GM21381 (cell line): ENCODE results near the gene C12orf56.

Experiments
- ATAC-seq: cut with Tn5 transposase; IDR thresholded peaks from one replicate; pipeline ENCODE4 v1.9.1; 2021; ENCODE audit warnings: mild to moderate bottlenecking, moderate library complexity; ENCODE audit not compliant: unreplicated experiment

The C12orf56 gene, protein sequence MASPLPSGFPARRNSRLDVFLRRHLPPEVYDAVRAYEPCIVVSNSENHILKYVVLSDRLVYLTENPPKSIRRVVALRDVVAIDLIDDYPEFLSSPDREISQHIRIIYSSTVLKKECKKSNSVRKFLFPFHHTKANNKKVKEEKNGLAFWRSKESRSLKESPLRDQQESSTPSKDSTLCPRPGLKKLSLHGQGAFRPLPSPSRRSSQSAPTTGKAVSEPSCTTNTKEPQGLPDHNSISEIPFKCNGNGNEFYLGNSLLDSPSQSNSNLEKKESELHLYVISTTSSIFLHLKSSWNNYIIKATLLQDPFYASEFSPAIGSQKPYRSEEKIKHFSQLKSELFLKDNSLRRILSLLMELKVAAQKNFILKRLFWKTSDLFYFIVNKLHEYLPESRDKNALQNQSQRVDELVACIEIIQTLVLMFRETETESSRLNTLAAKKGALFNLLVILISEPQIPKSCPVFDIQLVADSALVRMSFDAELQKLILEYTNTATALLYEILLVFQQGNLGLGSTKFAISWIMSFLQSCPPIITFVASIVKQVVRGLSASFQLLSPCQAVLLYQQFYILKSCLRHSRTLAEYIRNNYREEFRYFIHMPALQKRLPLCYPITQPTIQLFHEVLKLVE

DNA sequence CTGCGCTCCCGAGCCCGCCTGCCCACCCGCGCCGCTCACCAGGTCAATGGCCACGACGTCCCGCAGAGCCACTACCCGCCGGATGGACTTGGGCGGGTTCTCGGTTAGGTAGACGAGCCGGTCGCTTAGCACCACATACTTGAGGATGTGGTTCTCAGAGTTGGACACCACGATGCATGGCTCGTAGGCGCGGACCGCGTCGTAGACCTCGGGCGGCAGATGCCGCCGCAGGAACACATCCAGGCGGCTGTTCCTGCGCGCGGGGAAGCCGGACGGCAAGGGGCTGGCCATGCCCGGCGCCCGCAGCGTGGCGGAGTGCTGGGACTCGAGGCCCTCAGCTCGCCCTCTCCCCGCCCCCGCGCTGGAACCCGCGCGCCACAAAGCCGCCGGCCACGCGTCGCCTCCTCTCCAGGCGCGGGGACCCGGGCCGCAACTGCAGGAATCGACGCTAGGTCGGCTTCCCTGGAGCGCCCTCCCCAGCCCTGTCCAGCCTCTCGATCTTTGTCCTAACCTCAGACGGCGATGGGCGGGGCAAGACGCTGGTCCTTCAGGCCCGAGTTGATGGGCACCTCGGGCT lies at the start of gene C12orf56:
Gene C12orf56 (minus strand): TSS at position 484 of the 577 bp plus-strand sequence. CDS start 193 bp downstream, at position 291.
- no peak for ATAC-seq

DNA sequence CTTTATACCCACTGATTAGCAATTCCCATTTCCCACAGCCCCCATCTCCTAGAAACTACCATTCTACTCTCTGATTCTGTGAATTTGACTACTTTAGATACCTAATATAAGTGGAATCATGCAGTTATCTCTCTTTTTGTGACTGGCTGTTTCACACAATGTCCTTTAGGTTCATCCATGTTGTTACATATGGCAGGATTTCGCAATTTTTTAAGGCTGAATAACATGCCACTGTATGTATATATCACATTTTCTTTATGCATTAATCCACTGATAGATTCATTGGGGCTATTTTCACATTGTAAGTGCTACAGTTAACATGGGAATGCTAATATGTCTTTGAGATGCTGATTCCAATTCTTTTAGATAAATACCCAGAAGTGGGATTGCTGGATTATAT lies 49.5 kb upstream of the C12orf56 start:
- no peak for ATAC-seq

DNA sequence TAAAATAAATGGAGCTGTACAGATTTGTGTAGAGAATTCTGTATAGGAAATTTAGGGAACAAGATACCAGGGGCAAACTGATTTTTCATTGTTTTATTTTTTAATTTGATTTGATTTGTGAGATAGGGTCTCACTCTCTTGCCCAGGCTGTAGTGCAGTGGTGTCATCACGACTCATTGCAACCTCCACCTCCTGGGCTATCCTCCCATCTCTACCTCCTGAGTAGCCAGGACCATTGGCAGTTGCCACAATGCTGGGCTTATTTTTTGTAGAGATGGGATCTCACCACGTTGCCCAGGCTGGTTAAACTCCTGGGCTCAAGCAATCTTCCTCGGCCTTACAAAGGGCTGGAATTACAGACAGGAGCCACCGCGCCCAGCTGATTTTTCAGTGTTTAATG lies 43.4 kb upstream of the C12orf56 start:
- no peak for ATAC-seq

DNA sequence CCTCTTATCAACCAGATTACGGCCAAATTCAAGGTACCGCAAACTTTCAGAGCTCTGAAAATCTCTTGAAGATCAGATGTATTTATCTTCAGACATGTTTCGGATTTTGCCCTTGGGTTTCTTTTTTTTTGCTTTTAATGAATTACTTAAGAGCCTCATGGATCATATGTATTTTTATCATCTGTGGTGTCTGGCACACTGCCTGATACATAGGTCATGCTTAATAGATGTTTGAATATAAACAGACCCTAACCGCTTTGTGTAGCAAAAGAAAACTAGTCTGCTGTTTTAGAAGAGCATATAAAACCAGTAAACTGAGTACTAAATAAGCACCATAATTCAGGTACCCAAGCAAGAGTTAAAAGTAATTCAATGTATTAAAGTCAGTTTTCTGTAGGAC lies 41.2 kb upstream of the C12orf56 start:
- no peak for ATAC-seq

DNA sequence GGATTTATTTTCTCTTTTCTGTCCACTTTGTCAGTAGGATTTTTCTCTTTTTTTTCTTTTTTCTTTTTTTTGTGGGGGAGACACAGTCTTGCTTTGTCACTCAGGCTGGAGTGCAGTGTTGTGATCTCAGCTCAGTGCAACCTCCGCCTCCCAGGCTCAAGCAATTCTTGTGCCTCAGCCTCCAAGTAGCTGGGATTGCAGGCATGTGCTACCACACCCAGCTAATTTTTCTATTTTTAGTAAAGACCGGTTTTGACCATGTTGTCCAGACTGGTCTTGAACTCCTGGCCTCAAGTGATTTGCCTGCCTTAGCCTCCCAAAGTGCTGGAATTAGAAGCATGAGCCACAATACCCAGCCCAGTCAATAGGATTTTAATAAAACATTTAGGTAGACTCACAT lies 40.3 kb upstream of the C12orf56 start:
- no peak for ATAC-seq

DNA sequence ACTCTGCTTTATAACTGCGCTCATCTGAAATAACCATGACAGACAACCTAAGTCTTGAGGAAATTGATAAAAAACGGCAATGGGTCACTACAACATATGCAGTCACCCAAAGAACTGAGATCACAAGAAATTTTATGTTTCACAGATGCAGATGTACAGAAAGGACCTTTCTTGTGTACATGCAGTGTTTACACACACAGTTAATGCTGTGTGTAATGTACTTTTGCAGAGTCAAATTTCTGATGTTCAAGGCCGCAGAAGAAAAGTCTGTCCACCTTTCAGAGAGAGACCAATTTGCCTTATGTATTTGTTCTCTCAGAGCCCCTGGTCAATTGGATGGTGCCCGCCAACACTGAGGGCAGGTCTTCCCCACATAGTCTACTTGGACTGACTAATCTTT lies 38.4 kb upstream of the C12orf56 start:
- ATAC-seq, result no peak

DNA sequence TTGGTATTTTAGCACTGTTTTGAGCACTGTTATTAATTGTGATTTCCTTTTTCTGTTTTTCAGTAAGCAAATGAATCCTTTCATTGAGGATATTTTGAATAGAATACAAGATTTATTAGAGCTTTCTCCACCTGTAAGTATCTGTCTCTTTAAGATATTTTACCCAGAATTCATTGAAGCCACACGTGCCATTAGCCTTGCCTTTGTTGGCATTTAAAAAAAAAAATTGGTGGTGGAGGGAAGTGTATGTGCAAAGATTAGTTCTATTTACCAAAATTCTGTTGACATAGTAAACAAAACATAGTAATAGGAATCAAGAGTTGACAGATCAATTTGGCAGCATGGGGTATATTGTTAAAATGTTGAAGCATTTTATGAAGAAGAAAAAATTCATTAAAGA lies 37.4 kb upstream of the C12orf56 start:
- ATAC-seq, result no peak

DNA sequence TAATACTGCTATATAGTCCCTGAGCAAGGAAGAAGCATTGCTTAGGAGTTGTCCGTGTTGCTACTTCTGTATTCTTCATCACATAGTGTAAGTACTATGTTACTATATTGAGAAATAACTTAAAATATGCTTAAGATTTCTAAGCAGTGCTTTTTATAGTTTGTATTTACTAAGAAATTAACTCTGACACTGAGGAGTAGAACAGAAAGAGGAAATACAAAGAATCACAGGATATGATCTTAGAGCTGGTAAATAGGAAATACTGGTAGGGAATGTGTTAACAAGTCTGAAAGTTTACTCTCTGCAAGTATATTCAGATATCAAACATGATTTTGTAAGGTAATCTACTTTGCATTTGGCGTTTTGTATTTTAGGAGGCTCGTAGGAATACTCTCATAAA lies 29.1 kb upstream of the C12orf56 start:
- ATAC-seq, result no peak

DNA sequence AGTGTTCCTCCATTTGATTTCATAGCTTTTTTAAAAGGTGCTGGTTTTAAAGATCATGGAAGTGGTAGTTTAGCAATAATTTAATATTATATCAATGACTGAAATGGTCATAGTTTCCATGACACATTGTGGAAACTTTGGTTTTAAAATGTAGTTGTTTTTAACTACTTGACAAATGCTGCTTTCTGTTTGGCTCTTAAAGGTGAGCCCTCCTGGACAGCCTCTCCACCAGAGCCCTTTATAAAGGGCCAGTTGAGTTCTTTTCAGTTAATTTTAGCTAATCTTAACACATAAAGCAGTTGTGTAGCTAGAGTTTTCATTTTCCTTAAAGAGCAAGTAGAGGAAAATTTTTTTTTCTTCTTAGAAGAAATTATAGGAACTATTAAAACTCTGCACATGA lies 27.7 kb upstream of the C12orf56 start:
- ATAC-seq, result no peak

DNA sequence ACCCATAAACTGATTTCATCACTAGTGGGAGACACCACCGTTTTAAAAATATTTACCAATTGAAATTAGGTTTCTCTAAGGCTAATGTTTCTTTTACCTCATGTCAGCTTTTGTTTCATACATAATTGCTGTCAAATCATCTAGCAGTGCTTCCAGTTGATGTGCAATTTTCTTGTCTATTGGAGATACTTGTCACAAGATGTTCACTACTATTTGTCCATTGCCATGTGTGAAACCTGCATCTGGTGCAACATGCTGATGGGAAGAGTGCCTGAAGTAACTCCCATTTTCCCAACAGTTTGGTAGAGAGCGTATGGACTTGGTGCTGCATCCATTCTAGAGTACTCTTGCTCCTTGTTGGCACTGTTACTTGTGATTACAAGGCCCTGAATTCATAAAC lies 23.3 kb upstream of the C12orf56 start:
- no peak for ATAC-seq

DNA sequence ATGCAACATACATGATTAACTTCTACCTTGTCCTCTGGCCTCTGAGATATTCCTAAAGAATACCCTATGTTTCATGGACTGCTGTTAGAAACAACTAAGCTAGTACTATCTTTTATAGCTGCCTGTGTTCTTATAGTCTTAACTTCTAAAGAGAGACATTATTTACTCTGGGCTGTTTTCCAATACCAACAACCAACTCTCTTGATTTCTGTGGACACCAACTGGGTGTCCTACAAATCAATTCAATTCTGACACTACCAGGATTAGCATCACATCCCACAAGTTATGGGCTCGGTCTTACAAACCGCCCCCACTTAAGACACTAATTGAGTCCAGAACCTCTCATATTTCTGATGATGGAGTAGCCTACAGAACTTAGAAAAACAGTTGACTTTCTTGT lies 21.9 kb upstream of the C12orf56 start:
- no peak for ATAC-seq

DNA sequence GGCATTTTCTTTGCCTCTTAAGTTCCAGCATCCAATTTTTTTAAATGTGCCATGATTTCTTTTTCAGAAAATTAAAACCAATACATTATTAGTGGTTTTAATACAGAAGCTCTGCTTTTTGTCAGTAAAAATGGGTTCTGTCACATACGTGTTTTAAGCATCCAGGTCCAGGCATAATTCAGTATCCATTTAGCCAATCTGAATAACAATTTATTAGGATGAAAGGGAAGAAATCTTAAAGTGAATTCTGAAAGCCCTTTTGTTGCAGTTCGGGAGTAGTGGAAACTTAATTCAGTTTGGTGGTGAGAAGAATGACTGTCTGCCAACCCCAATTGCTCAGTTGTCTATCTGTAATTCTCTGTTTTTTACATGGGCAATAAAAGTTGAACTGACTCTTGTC lies 20.9 kb upstream of the C12orf56 start:
- ATAC-seq, result no peak

DNA sequence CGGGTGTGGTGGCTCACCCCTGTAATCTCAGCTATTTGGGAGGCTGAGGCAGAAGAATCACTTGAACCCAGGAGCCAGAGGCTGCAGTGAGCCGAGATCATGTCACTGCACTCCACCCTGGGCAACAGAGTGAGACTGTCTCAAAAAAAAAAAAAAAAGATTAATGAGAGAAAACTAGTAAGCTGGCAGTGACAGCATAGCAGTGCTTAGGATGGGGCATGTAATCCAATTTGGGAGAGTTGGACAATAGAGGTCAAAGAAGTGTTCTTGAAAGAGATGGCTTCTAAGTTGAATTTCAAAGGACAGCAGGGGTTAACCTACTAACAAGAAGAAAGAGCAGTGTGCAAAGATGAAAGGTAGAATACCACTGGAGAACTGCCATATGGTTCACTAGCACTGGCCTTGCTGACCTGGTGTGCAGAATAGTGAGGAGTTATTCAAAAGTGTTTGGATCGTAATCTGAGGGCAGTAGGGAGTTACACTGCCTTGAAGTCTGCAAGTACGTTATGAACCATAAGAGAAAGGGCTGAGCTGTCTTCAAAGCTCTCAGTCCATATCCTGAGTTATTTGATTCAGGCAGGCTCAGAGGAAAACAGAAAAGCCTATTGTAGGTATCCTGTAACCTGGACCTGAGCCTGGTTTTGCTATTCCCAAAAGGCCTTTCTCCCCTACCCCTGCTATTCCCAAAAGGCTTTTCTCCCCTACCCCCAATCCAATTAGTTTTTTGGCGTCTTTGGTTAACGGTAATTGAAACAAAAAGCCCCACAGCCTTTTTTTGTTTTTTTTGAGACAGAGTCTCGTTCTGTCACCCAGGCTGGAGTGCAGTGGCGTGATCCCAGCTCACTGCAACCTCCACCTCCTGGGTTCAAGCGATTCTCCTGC lies 17.0 kb upstream of the C12orf56 start:
- ATAC-seq, result no peak

DNA sequence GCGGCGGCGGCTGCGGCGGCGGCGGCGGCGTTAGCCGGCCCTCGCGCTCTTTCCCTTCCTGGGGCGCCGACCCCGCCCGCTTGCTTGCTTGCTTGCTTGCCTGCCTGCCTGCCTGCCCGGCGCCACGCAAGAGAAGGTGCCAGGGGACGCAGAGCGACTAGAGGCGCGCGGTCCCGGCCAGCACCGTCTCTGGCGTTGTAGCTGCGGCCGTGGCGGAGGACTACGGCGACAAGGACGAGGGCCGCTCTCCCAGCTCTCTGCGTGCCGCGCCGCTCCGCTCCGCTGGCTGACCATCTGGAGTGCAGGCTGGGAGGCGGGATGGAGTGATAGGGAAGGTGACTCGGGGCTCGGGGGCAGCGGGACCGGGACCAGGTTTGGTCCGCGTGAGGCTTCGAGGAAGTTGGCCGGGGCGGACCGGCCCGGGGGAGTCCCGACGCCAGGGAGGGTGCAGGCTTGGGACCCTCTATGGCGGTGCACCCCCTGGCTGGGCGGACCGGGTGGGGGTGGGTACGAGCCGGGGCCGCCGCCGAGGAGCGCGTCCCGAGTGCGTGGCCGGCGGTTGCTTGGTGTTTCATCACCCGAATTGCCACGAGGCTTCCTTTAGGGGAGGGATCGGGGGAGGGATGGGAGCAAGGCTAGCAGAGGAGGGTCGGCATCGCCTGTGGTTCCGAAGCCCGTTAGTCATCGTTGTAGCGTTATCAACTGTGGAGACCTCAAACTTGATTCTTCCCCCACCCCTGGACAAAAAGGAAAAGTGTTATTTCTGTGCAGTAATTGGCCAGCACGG lies 14.1 kb upstream of the C12orf56 start:
- ATAC-seq, result peak; percentile 29

DNA sequence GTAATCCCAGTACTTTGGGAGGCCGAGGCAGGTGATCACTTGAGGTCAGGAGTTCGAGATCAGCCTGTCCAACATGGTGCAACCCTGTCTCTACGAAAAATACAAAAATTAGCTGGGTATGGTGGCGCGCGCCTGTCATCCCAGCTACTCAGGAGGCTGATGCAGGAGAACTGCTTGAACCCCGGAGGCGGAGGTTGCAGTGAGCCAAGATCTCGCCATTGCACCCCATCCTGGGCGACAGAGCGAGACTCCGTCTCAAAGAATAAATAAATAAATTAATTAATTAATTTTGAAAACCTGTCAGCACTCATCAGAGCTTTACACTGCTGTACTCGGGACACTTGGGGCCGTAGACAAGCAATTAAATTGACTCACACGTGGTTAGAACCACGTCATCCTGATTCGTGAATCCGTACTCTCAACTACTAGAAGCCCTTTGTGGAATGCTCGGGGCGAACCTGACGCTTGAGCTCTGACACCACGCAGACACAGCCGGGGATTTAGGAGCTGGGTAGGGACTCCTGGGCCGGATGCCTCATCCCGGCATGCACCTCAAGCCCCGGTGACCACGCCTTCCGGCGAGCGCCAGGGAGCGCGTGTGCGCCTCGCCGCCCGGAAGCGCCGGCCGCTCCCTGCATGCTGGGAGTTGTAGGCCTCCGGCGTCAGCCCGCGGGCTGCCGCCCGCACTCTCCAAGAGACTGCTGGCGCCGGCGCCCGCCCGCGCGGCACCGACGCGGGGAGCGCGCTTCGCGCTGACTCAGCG lies 13.3 kb upstream of the C12orf56 start, which contains the start of gene XPOT:
Gene XPOT (plus strand): TSS at position 686 of the 763 bp plus-strand sequence. CDS start 5,644 bp downstream, outside the sequence.
- ATAC-seq, result peak; percentile 98

DNA sequence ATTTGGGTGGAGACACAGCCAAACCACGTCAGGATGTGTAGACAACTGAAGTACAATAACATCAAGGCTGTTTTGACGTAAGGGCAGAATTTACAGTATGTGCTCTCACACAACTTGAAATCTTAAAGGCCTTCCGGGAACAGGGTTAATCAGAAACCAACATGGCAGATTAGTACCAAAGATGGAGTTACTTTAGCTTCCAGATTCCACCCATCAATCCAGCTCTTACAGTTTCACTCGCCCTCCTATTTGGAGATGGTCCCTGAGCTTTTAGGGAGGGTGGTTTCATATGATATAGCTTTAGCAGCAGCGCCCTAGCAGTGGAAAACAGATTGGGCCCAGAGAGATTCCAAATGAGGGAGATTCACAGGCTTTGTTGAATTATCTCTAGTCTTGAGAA lies 11.6 kb upstream of the C12orf56 start:
- ATAC-seq, result no peak

DNA sequence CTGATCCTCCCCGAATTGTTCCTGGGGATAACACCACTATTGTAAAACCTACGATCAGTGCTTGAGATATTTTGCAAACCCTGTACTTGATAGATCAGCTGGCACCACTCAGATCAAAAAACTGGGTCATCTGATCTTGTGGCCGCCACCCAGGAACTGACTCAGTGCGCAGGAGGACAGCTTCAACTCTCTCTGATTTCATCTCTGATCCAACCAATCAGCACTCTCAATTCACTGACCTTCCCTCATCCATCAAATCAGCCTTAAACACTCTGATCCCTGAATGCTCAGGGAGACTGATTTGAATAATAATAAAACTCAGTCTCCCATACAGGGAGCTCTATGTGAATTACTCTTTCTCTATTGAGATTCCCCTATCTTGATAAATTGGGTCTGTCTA lies 9.5 kb upstream of the C12orf56 start:
- no peak for ATAC-seq

DNA sequence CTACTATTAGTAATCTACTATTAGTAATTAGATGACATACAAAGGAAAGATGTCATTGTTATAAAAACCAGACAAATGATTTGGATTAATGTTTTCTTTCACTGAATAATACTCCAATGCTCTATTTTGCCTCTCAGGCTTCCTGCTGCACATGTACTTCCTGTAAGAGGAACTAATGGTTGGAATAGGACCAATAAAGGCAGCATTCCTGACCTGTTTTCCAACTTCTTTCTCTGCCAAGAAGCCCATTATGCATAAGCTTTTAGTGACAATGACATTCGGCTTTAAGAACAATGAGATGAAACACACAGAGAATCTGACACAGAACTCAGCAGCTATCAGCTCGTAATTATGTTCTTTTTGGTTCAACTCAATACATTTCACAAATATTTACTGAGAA lies 5.2 kb upstream of the C12orf56 start:
- ATAC-seq, result no peak

DNA sequence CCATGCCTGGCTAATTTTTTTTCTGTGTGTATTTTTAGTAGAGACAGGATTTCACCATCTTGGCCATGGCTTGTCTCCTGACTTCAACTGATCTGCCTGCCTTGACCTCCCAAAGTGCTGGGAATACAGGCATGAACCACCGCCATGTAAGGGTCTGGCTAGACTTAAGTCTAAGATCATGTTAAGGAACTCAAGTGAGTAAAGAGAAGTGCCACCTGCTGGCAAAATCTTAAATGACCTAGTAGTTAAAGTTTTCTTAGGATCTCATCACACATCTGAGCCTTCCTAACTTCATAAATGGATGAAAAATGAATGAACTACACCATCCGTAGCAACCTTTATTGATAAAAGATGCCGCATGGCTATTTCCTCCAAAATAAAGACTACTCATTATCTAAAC lies 1.7 kb upstream of the C12orf56 start:
- ATAC-seq, result no peak

DNA sequence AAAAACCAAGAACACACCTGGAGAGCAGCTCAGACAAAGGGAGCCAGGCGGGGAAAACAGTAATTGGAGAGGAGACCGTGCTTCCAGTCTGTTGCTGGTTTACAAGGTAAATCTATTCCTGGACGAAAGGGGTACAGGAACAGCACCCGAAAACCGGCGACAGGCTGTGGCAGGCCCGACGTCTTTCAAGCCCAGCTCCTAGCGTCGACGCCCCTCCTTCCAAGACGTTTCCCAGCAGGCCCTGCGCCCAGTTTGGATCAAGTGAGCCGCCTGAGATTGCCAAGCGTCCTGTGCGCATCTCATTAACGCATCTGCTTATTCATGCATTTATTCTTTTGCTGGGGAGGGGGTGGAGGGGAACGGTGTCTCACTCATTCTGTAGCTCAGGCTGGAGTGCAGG lies 1.4 kb downstream of the C12orf56 start:
- no peak for ATAC-seq
